ENCODE data around the gene TNK1. TPM values are rescaled to one million over a fixed set of nuclear protein-coding genes. Genes with fewer than 3 reads are reported as not detected.

TNK1 gene
- total and polyA plus RNA-seq, 2 donors (not counting 1 experiment from before 2014, with no cell fraction given), result 11.7 to 23.7 TPM

DNA sequence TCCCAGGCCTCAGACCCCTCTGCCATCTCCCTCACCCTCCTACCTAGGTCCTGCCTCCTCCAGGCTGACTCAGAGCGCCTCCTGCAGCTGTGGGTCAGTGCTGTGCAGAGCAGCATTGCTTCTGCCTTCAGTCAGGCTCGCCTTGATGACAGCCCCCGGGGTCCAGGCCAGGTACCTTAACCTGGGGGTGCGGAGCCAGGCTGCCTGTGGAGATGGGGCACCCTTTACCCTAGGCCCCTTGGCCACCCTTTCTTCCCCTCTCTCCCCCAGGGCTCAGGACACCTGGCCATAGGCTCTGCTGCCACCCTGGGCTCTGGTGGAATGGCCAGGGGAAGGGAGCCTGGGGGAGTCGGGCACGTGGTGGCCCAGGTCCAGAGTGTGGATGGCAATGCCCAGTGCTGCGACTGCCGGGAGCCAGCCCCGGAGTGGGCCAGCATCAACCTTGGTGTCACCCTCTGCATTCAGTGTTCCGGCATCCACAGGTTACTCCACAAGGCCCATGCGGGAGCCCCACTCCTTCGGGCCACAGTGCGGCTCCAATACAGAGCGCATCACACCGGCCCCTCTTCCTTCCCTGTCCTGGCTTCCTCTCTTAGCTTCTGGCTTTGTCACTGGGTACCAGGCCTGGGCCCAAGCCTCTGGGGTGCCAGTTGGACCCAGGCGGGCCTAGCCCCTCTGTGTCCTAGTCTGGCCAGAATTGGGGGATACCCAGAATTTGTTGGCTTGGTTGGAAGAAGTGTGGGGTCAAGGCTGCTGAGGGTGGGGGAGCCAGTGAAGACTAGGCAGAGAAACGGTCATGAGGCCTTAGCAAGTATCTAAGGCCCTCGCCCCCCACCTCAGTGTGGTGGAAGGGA is 33.9 kb upstream of the TNK1 start:
- peak overlapping the region; percentile 11 for H3K27ac Mint-ChIP-seq
- ATAC-seq (ENCODE audit: low read depth), result no peak

More for the DNA sequence above, 33.9 kb upstream of the TNK1 start:
- H3K4me1 Mint-ChIP-seq, result peaks cover 14% of the 10 kb centered on the region
- H3K27me3 ChIP-seq (replicated peaks in 1 of 4; ENCODE audit: control extremely low read depth in 1 of 4, control insufficient read depth in 3 of 4, insufficient read depth in 4 of 4, low read length in 3 of 4), result no peaks in the 10 kb centered on the region
- H3K4me3 ChIP-seq (ENCODE audit: control extremely low read depth in 1 of 5, extremely low read depth in 1 of 5, insufficient read depth in 1 of 5, low read depth in 2 of 5, low read length in 4 of 5), result no peak overlapping the region
- peaks cover 18% of the 10 kb centered on the region for H3K79me2 ChIP-seq (ENCODE audit: control insufficient read depth, insufficient read depth, low read length)
- no peak overlapping the region for H3K4me3 Mint-ChIP-seq
- peaks cover 5 to 11% of the 10 kb centered on the region in 2 donors for H3K4me1 ChIP-seq (ENCODE audit: control insufficient read depth in 2 of 2, insufficient read depth in 2 of 2, low read length in 2 of 2)
- no peak overlapping the region for H3K27ac ChIP-seq (ENCODE audit: low read length in 2 of 2)
- intact Hi-C loops (cut with micrococcal nuclease), result loop anchor here (1.0 kb wide), 1 partner anchor 67 kb away; no protein-coding TSS in a partner anchor
- H3K4me2 ChIP-seq (replicated peaks; ENCODE audit: low read depth, low read length, poor library complexity, severe bottlenecking), result no peak overlapping the region
- ChIA-PET POLR2A (interaction anchor here (0.7 to 1.7 kb wide), 3 partner anchors 10 to 66 kb away, joined by 3 to 5 read pairs (median 4); partner anchors contain the start of genes ACAP1 and SLC2A4), CTCF (interaction anchor here (1.0 to 5.8 kb wide), 8 partner anchors 9 to 301 kb away, joined by 3 to 53 read pairs (median 20); partner anchors contain the start of genes ACAP1, SLC2A4 and TMEM95)
- DNase-seq, result peak; percentile 9
- H3K36me3 ChIP-seq (replicated peaks in 1 of 2; ENCODE audit: control extremely low read depth in 1 of 2, control insufficient read depth in 1 of 2, extremely low read depth in 1 of 2, insufficient read depth in 2 of 2, low read length in 1 of 2), result peaks cover 8 to 66% of the 10 kb centered on the region in 2 experiments
- H3K9ac ChIP-seq (ENCODE audit: low read length), result no peak overlapping the region
- no peak for TF ChIP-seq EZH2 (IDR thresholded peaks at IDR 0.05; ENCODE audit: borderline replicate concordance, insufficient read depth, low read depth, low read length, poor library complexity, severe bottlenecking)
- TF ChIP-seq, protein P1, sequence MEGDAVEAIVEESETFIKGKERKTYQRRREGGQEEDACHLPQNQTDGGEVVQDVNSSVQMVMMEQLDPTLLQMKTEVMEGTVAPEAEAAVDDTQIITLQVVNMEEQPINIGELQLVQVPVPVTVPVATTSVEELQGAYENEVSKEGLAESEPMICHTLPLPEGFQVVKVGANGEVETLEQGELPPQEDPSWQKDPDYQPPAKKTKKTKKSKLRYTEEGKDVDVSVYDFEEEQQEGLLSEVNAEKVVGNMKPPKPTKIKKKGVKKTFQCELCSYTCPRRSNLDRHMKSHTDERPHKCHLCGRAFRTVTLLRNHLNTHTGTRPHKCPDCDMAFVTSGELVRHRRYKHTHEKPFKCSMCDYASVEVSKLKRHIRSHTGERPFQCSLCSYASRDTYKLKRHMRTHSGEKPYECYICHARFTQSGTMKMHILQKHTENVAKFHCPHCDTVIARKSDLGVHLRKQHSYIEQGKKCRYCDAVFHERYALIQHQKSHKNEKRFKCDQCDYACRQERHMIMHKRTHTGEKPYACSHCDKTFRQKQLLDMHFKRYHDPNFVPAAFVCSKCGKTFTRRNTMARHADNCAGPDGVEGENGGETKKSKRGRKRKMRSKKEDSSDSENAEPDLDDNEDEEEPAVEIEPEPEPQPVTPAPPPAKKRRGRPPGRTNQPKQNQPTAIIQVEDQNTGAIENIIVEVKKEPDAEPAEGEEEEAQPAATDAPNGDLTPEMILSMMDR (IDR thresholded peaks at IDR 0.05), result no peak
- no peaks in the 10 kb centered on the region for H3K27me3 Mint-ChIP-seq
- WGBS (ENCODE audit: insufficient coverage), result 97% methylated on average over 16 of the region's 18 CpGs
- no peaks in the 10 kb centered on the region for H3K9me3 ChIP-seq (ENCODE audit: control extremely low read depth in 1 of 3, control insufficient read depth in 2 of 3, insufficient read depth in 1 of 3, low read length in 2 of 3)
- peaks cover 39% of the 10 kb centered on the region for H4K20me1 ChIP-seq (ENCODE audit: control insufficient read depth, insufficient read depth, low read length, poor library complexity, severe bottlenecking)
- H3K9me3 Mint-ChIP-seq (ENCODE audit: insufficient read depth), result no peaks in the 10 kb centered on the region
- H2AFZ ChIP-seq (ENCODE audit: insufficient read depth, low read depth, low read length, poor library complexity, severe bottlenecking), result no peak overlapping the region

Data from B cell (primary cell).